K562 (cell line): ENCODE results near the gene SCYL1. TPM values are rescaled to one million over a fixed set of nuclear protein-coding genes. Genes with fewer than 3 reads are reported as not detected.
A peak's percentile ranks its signal among the peaks of the same experiment; 100 is the strongest.

Experiments
- ATF7 ChIP-seq: fragments of 450-650 bp; IDR thresholded peaks from 2 replicates; pipeline ENCODE4 v1.7.1; 2014; ENCODE audit warnings: mild to moderate bottlenecking, moderate library complexity
- E2F6 ChIP-seq, 2 experiments: IDR thresholded peaks; 2 replicates each; pipeline ENCODE4 v1.6.1; 2011; ENCODE audit warnings: borderline replicate concordance in 1 of 2, control low read depth in 1 of 2, low read depth in 1 of 2, low read length in 1 of 2, mild to moderate bottlenecking in 1 of 2, mixed read lengths in 1 of 2, moderate library complexity in 1 of 2; ENCODE audit not compliant: insufficient read depth in 1 of 2, insufficient read length in 1 of 2, poor library complexity in 1 of 2, severe bottlenecking in 1 of 2; ENCODE audit errors: extremely low read depth in 1 of 2
- ETS2 ChIP-seq: IDR thresholded peaks from 2 replicates; pipeline ENCODE4 v1.6.1; 2016; ENCODE audit warnings: borderline replicate concordance, missing genetic modification characterization, mild to moderate bottlenecking, moderate library complexity, missing compliant biosample characterization; ENCODE audit not compliant: poor library complexity, severe bottlenecking
- HDAC1 ChIP-seq, 2 experiments: fragments of 450-650 bp; IDR thresholded peaks; 2 replicates each; pipeline ENCODE4 v1.6.1; 2016 to 2017; ENCODE audit warnings: inconsistent platforms in 1 of 2, mild to moderate bottlenecking in 1 of 2, moderate library complexity in 1 of 2
- KAT7 ChIP-seq: sonication (generic); formaldehyde crosslinking; IDR thresholded peaks from 2 replicates; pipeline ENCODE4 v1.8.0; 2022; ENCODE audit warnings: missing genetic modification reagents, mild to moderate bottlenecking, borderline replicate concordance
- NFIC ChIP-seq: fragments of 450-650 bp; IDR thresholded peaks from 2 replicates; pipeline ENCODE4 v1.6.1; 2017; ENCODE audit warnings: mild to moderate bottlenecking, inconsistent platforms
- PRDM10 ChIP-seq: fragments of 450-650 bp; IDR thresholded peaks from 2 replicates; pipeline ENCODE4 v1.6.1; 2018; ENCODE audit not compliant: partially characterized antibody
- SIX5 ChIP-seq, 2 experiments: IDR thresholded peaks; 2 replicates each; pipeline ENCODE4 v1.6.1; 2011; ENCODE audit warnings: low read length in 2 of 2, borderline replicate concordance in 1 of 2, low read depth in 1 of 2, mild to moderate bottlenecking in 1 of 2, moderate library complexity in 1 of 2; ENCODE audit not compliant: insufficient read depth in 1 of 2
- TBL1XR1 ChIP-seq, 2 experiments: IDR thresholded peaks; 2 replicates each; pipeline ENCODE4 v1.6.1; 2012; ENCODE audit warnings: improper control_type of control experiment in 2 of 2, low read length in 2 of 2, mild to moderate bottlenecking in 1 of 2
- TBP ChIP-seq: optimal IDR thresholded peaks from 2 replicates; pipeline ENCODE3; 2011; ENCODE audit warnings: low read depth, low read length, improper control_type of control experiment
- ZBED1 ChIP-seq: IDR thresholded peaks from 2 replicates; pipeline ENCODE4 v1.6.1; 2014
- ZNF165 ChIP-seq: fragments of 250-450 bp; sonication (Bioruptor Pico); IDR thresholded peaks from 2 replicates; pipeline ENCODE4 v1.4.0; 2020; ENCODE audit warnings: borderline replicate concordance
- ZNF395 ChIP-seq: fragments of 200-800 bp; sonication (Bioruptor generic); IDR thresholded peaks from 2 replicates; pipeline ENCODE4 v1.6.1; 2017; ENCODE audit warnings: missing genetic modification characterization, missing compliant biosample characterization
- ZNF592 ChIP-seq: fragments of 450-650 bp; IDR thresholded peaks from 2 replicates; pipeline ENCODE4 v1.6.1; 2017; ENCODE audit warnings: antibody characterized with exemption, mild to moderate bottlenecking
- polyA plus RNA-seq, 8 experiments: library from polyadenylated mRNA; depleted of rRNA in 4 of 8; stranded (reverse) in 5 of 8; unstranded in 3 of 8; fragments of >200 nt; fragmentation: Nextera tagmentation in 2 of 8; fragmentation: Illumina TruSeq in 1 of 8; extraction: Ambion mirVana in 2 of 8; extraction: Trizol in 1 of 8; gene quantifications; 2 replicates each; pipeline versions ENCODE4 v1.2.1 to v1.2.3, GENCODE V29; 2011 to 2014; ENCODE audit warnings: inconsistent platforms in 1 of 8, missing spikeins in 1 of 8
- total RNA-seq, 7 experiments: library from RNA; depleted of rRNA in 6 of 7; stranded (reverse); fragments of >200 nt in 6 of 7; fragmentation: Illumina TruSeq in 2 of 7; extraction: Trizol in 2 of 7; gene quantifications; 2 replicates each; pipeline versions ENCODE4 v1.2.1 to v1.2.3, GENCODE V29; 2011 to 2021; ENCODE audit warnings: low replicate concordance in 1 of 7

Gene SCYL1
- total and polyA plus RNA-seq, 9 of the 15 experiments (the other 6 are each of a cell fraction or from before 2014, with no cell fraction given): 1.9 to 145 (median 57.6) TPM

GRCh38 chr11:65479184-65480145, 45.4 kb upstream of the SCYL1 start (continued):
- no peak for TF ChIP-seq ETS2 (tag)
- TF ChIP-seq NFIC: peak; percentile 18; the same call in 1 of the 2 replicates
- peak; percentile 80; the same call in 1 of the 2 replicates for TF ChIP-seq ZNF395 (CRISPR knock-in tag)
- peak; percentile 47 for TF ChIP-seq TBP
- peak; percentile 63 for TF ChIP-seq PRDM10
- no peak for TF ChIP-seq ZBED1
- peak in 1 of 2 experiments; percentile 30; a peak in 1 of 4 replicates for TF ChIP-seq TBL1XR1 (IDR thresholded peaks at IDR 0.05; ENCODE audit: low read length in 2 of 2)
- TF ChIP-seq E2F6 (IDR thresholded peaks at IDR 0.05; ENCODE audit: borderline replicate concordance in 1 of 2, extremely low read depth in 1 of 2, insufficient read depth in 1 of 2, insufficient read length in 1 of 2, low read depth in 1 of 2, low read length in 1 of 2, poor library complexity in 1 of 2, severe bottlenecking in 1 of 2): no peak
- no peak for TF ChIP-seq SIX5 (IDR thresholded peaks at IDR 0.05; ENCODE audit: borderline replicate concordance in 1 of 2, insufficient read depth in 1 of 2, low read depth in 1 of 2, low read length in 2 of 2)
- peak; percentile 33; the same call in 1 of the 2 replicates for TF ChIP-seq ATF7
- TF ChIP-seq HDAC1 (IDR thresholded peaks at IDR 0.05): 0 out of 4 replicates have a peak, but pooled peaks of 1 of the 2 experiments have one; percentile 36
- no peak; the same call in 1 of the 2 replicates for TF ChIP-seq ZNF592
- TF ChIP-seq ZNF165 (CRISPR knock-in tag): peak; percentile 83; the same call in 1 of the 2 replicates
- 0 out of 2 replicates have a peak, but pooled peaks have one; percentile 37 for TF ChIP-seq KAT7 (CRISPR knock-in tag)
